Spleen (tissue), 11 donors: Measurements from ENCODE around the gene FYN. TPM values are rescaled to one million over a fixed set of nuclear protein-coding genes. Genes with fewer than 3 reads are reported as not detected.

ENCODE experiments used
- DNase-seq: peaks from one replicate; pipeline ENCODE4 v3.0.0-alpha.2; 2020
- H3K27ac ChIP-seq, 8 donors: fragments of 200-600 bp; sonication (generic) in 7 of 8; 1 replicate in 4 of 8; 2 replicates in 4 of 8; pipeline versions ENCODE4 v1.5.0 to v1.8.0; 2016 to 2021; ENCODE audit warnings: inconsistent platforms in 4 of 8, mild to moderate bottlenecking in 4 of 8, moderate library complexity in 1 of 8
- H3K27me3 ChIP-seq, 7 donors: fragments of 200-600 bp; sonication (generic) in 6 of 7; replicated peaks in 1 of 7; 1 replicate in 4 of 7; 2 replicates in 3 of 7; pipeline versions ENCODE4 v1.5.0 to v1.8.0; 2016 to 2021; ENCODE audit warnings: inconsistent platforms in 3 of 7, mild to moderate bottlenecking in 1 of 7
- H3K36me3 ChIP-seq, 6 donors: fragments of 200-600 bp; sonication (generic) in 5 of 6; 1 replicate in 4 of 6; 2 replicates in 2 of 6; pipeline versions ENCODE4 v1.5.0 to v1.8.0; 2016 to 2021; ENCODE audit warnings: inconsistent platforms in 2 of 6
- H3K4me1 ChIP-seq, 6 donors: fragments of 200-600 bp; sonication (generic) in 5 of 6; 1 replicate in 3 of 6; 2 replicates in 3 of 6; pipeline versions ENCODE4 v1.5.0 to v1.8.0; 2016 to 2021; ENCODE audit warnings: inconsistent platforms in 3 of 6
- H3K4me3 ChIP-seq, 8 donors: fragments of 200-600 bp; sonication (generic) in 7 of 8; 1 replicate in 4 of 8; 2 replicates in 4 of 8; pipeline versions ENCODE4 v1.5.0 to v1.8.0; 2016 to 2021; ENCODE audit warnings: inconsistent platforms in 4 of 8, mild to moderate bottlenecking in 4 of 8, moderate library complexity in 2 of 8
- H3K9me3 ChIP-seq, 8 donors: fragments of 200-600 bp; sonication (generic) in 7 of 8; 1 replicate in 4 of 8; 2 replicates in 4 of 8; pipeline versions ENCODE4 v1.5.0 to v1.8.0; 2016 to 2021; ENCODE audit warnings: inconsistent platforms in 4 of 8
- CTCF ChIP-seq, 11 experiments: fragments of 200-600 bp in 7 of 11; fragments of 450-650 bp in 4 of 11; sonication (generic) in 4 of 11; IDR thresholded peaks in 8 of 11; conservative IDR thresholded peaks in 3 of 11; 1 replicate in 7 of 11; 2 replicates in 4 of 11; pipeline versions ENCODE4 v1.4.0 to v1.8.0; 2016 to 2021; ENCODE audit warnings: antibody characterized with exemption in 11 of 11, inconsistent platforms in 4 of 11, mild to moderate bottlenecking in 1 of 11
- POLR2A ChIP-seq, 3 donors: fragments of 450-650 bp; IDR thresholded peaks; one replicate each; pipeline ENCODE4 v1.5.1; 2017; ENCODE audit warnings: antibody characterized with exemption in 3 of 3, mild to moderate bottlenecking in 1 of 3
- POLR2AphosphoS5 ChIP-seq, 3 donors: sonication (generic); formaldehyde crosslinking; IDR thresholded peaks; one replicate each; pipeline ENCODE4 v1.5.1; 2017; ENCODE audit warnings: antibody characterized with exemption in 3 of 3
- WGBS, 5 donors: extraction: QIAGEN DNeasy Blood & Tissue Kit in 3 of 5; methylation state at CpG; one replicate each; pipeline versions ENCODE4 v1.1.5 to v1.1.7; 2013 to 2018; 5-methylcytosine and 5-hydroxymethylcytosine counted together
- intact Hi-C: fragments of 100-400 bp; cut with DNase I; formaldehyde crosslinking; loops from one replicate; pipeline ENCODE4 v1.15.0; 2023; ENCODE audit warnings: low total_unique reads
- polyA plus RNA-seq, 3 donors: library from polyadenylated mRNA; stranded (reverse); fragments of 200-250 nt; gene quantifications; one replicate each; pipeline ENCODE4 v1.2.1, GENCODE V29; 2013
- total RNA-seq, 7 donors: library from RNA; depleted of rRNA in 3 of 7; stranded (reverse); fragments of >200 nt in 3 of 7; fragmentation: NEBNext Ultra II Directional in 4 of 7; extraction: Animal tissue kit (Norgen Biotek cat#: 25700) in 4 of 7; gene quantifications; one replicate each; pipeline versions ENCODE4 v1.1.0 to v1.2.1, GENCODE V29; 2016 to 2021
- donor health status: healthy with polysubstance abuse.
- donor health status: DM: no; HTN: no; CAD: no; lungs with moderate emphysema.
- donor health status: DM: no; HTN: no; CAD: no.
- donor health status: Bipolar disorder and iron deficiency.
- donor health status: healthy.
- donor health status: DM: no; HTN: no; CAD: no.
- donor health status: DM: yes; HTN: yes; CAD: no.

The FYN gene
- total and polyA plus RNA-seq, 10 donors: 56.6 to 409 (median 205) TPM

GRCh38 chr6:111885373-111886027, 12.2 kb upstream of the FYN start:
- Histone ChIP-seq H3K4me1 (no peaks in the 10 kb centered on the region), H3K27ac (no peak overlapping the region), H3K27me3 (no peaks in the 10 kb centered on the region), H3K9me3 (peaks cover 0 to 6% (median 0%) of the 10 kb centered on the region in 8 donors), H3K4me3 (no peak overlapping the region), H3K36me3 (no peaks in the 10 kb centered on the region)
- intact Hi-C loops: loop anchor here (10.0 kb wide), 1 partner anchor 99 kb away; no protein-coding TSS in a partner anchor
- no peak for DNase-seq
- whole genome bisulfite sequencing, 5 donors: 84 to 92% (median 90%) methylated on average over 3 of the region's 3 CpGs
- no peak for TF ChIP-seq POLR2AphosphoS5 (IDR thresholded peaks at IDR 0.05)
- TF ChIP-seq CTCF (IDR thresholded peaks at IDR 0.05 in 8 of 11, conservative IDR thresholded peaks at IDR 0.05 in 3 of 11): no peak
- TF ChIP-seq POLR2A (IDR thresholded peaks at IDR 0.05): no peak

- WGBS, 5 donors: 91 to 99% (median 95%) methylated on average over 2 of the region's 2 CpGs
- H3K9me3 ChIP-seq: peaks cover 0 to 9% (median 0%) of the 10 kb centered on the region in 8 donors
- no peak for TF ChIP-seq POLR2AphosphoS5 (IDR thresholded peaks at IDR 0.05)
- TF ChIP-seq POLR2A (IDR thresholded peaks at IDR 0.05): no peak
- no peak for TF ChIP-seq CTCF (IDR thresholded peaks at IDR 0.05 in 8 of 11, conservative IDR thresholded peaks at IDR 0.05 in 3 of 11)
- DNase-seq: no peak
- no peak overlapping the region for H3K27ac ChIP-seq
- H3K36me3 ChIP-seq: no peaks in the 10 kb centered on the region
- no peak overlapping the region for H3K4me3 ChIP-seq
- intact Hi-C loops: loop anchor here (10.0 kb wide), 1 partner anchor 101 kb away; no protein-coding TSS in a partner anchor
- no peaks in the 10 kb centered on the region for H3K27me3 ChIP-seq
- H3K4me1 ChIP-seq: no peaks in the 10 kb centered on the region
Observed at GRCh38 chr6:111884068-111884467, 10.8 kb upstream of the FYN start.

- H3K4me1 ChIP-seq: no peaks in the 10 kb centered on the region
- no peak for TF ChIP-seq CTCF (IDR thresholded peaks at IDR 0.05 in 8 of 11, conservative IDR thresholded peaks at IDR 0.05 in 3 of 11)
- TF ChIP-seq POLR2A (IDR thresholded peaks at IDR 0.05): no peak
- TF ChIP-seq POLR2AphosphoS5 (IDR thresholded peaks at IDR 0.05): no peak
- H3K9me3 ChIP-seq: peaks cover 0 to 9% (median 0%) of the 10 kb centered on the region in 8 donors
- WGBS, 5 donors: 90 to 100% (median 92%) methylated on average over 2 of the region's 2 CpGs
- no peak overlapping the region for H3K4me3 ChIP-seq
- intact Hi-C loops: loop anchor here (10.0 kb wide), 1 partner anchor 104 kb away; no protein-coding TSS in a partner anchor
- H3K36me3 ChIP-seq: no peaks in the 10 kb centered on the region
- no peak overlapping the region for H3K27ac ChIP-seq
- no peak for DNase-seq
- H3K27me3 ChIP-seq: no peaks in the 10 kb centered on the region
Observed at GRCh38 chr6:111880181-111880888, 7.1 kb upstream of the FYN start.

GRCh38 chr6:111875741-111876140, 2.5 kb upstream of the FYN start:
- Histone ChIP-seq H3K27ac (no peak overlapping the region), H3K9me3 (peaks cover 0 to 7% (median 0%) of the 10 kb centered on the region in 8 donors), H3K36me3 (no peaks in the 10 kb centered on the region), H3K27me3 (peaks cover 0 to 8% (median 0%) of the 10 kb centered on the region in 7 donors), H3K4me3 (no peak overlapping the region), H3K4me1 (peaks cover 12 to 36% (median 22%) of the 10 kb centered on the region in 6 donors)
- 91 to 97% (median 95%) methylated on average over 4 of the region's 4 CpGs for WGBS, 5 donors
- TF ChIP-seq POLR2A (IDR thresholded peaks at IDR 0.05) (no peak), CTCF (IDR thresholded peaks at IDR 0.05 in 8 of 11, conservative IDR thresholded peaks at IDR 0.05 in 3 of 11) (no peak), POLR2AphosphoS5 (IDR thresholded peaks at IDR 0.05) (no peak)
- intact Hi-C loops: loop anchor here (10.0 kb wide), 1 partner anchor 151 kb away; no protein-coding TSS in a partner anchor
- no peak for DNase-seq
